Osteocyte (in vitro differentiated cells): ENCODE measurements around the gene DGLUCY. TPM values are rescaled to one million over a fixed set of nuclear protein-coding genes. Genes with fewer than 3 reads are reported as not detected.
"Not testable (repeated sequence)": the region's sequence is repeated elsewhere in the genome, so short reads cannot be mapped to it uniquely, and the experiment has no call there.

ENCODE experiments used
- DNase-seq: peaks from one replicate; pipeline ENCODE4 v3.0.0; 2021; ENCODE audit warnings: mixed read lengths; ENCODE audit not compliant: unreplicated experiment; ENCODE audit errors: extremely low spot score
- H3K27ac Mint-ChIP-seq: one replicate; pipeline ENCODE4 v1.8.0; 2021; ENCODE audit warnings: mild to moderate bottlenecking, mixed read lengths; ENCODE audit not compliant: unreplicated experiment
- H3K27me3 Mint-ChIP-seq: one replicate; pipeline ENCODE4 v1.8.0; 2021; ENCODE audit warnings: mixed read lengths; ENCODE audit not compliant: unreplicated experiment
- H3K36me3 Mint-ChIP-seq: one replicate; pipeline ENCODE4 v1.8.0; 2021; ENCODE audit warnings: mixed read lengths; ENCODE audit not compliant: unreplicated experiment
- H3K4me1 Mint-ChIP-seq: one replicate; pipeline ENCODE4 v1.8.0; 2021; ENCODE audit warnings: mixed read lengths; ENCODE audit not compliant: unreplicated experiment
- H3K4me3 Mint-ChIP-seq: one replicate; pipeline ENCODE4 v1.8.0; 2021; ENCODE audit warnings: mild to moderate bottlenecking, moderate library complexity, mixed read lengths; ENCODE audit not compliant: unreplicated experiment
- H3K9me3 Mint-ChIP-seq: one replicate; pipeline ENCODE4 v1.8.0; 2021; ENCODE audit warnings: mixed read lengths; ENCODE audit not compliant: unreplicated experiment
- total RNA-seq: library from RNA; stranded (reverse); gene quantifications from 2 replicates; pipeline ENCODE4 v1.2.1, GENCODE V29; 2021
- TF ChIP-seq, protein P1 (sequence below): fragments of 200-600 bp; sonication (generic); IDR thresholded peaks from 2 replicates; pipeline ENCODE4 v1.5.0; 2021; ENCODE audit warnings: antibody characterized with exemption, mild to moderate bottlenecking, moderate library complexity

Gene DGLUCY
- total RNA-seq, 1 donor from 2014 or later, result 20.4 TPM

DNA sequence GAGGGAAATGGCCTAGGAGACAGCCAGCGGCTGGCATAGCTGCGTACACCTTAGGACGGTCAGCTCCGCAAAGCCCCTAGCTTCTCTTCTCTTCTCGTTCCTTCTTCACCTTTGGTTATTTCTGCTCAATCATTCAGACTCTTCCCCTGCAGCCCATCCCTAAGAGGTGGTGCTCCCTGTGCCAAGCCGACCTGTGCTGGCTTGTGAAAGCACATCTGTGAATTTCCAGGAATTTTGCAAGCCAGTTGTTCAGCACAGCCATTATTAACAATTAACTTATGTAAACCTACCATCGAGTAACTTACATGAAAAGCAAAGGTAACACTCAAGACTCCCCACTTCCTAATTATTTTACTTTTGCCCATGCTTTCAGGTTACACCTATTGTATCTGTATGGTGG, 151.5 kb downstream of the DGLUCY start:
- H3K9me3 Mint-ChIP-seq, result no peaks in the 10 kb centered on the region
- peaks cover 20% of the 10 kb centered on the region for H3K27me3 Mint-ChIP-seq
- DNase-seq, result no peak
- TF ChIP-seq, protein P1, sequence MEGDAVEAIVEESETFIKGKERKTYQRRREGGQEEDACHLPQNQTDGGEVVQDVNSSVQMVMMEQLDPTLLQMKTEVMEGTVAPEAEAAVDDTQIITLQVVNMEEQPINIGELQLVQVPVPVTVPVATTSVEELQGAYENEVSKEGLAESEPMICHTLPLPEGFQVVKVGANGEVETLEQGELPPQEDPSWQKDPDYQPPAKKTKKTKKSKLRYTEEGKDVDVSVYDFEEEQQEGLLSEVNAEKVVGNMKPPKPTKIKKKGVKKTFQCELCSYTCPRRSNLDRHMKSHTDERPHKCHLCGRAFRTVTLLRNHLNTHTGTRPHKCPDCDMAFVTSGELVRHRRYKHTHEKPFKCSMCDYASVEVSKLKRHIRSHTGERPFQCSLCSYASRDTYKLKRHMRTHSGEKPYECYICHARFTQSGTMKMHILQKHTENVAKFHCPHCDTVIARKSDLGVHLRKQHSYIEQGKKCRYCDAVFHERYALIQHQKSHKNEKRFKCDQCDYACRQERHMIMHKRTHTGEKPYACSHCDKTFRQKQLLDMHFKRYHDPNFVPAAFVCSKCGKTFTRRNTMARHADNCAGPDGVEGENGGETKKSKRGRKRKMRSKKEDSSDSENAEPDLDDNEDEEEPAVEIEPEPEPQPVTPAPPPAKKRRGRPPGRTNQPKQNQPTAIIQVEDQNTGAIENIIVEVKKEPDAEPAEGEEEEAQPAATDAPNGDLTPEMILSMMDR, result no peak
- H3K4me3 Mint-ChIP-seq, result no peak overlapping the region
- H3K4me1 Mint-ChIP-seq, result peaks cover 10% of the 10 kb centered on the region
- no peak overlapping the region for H3K27ac Mint-ChIP-seq
- no peaks in the 10 kb centered on the region for H3K36me3 Mint-ChIP-seq

DNA sequence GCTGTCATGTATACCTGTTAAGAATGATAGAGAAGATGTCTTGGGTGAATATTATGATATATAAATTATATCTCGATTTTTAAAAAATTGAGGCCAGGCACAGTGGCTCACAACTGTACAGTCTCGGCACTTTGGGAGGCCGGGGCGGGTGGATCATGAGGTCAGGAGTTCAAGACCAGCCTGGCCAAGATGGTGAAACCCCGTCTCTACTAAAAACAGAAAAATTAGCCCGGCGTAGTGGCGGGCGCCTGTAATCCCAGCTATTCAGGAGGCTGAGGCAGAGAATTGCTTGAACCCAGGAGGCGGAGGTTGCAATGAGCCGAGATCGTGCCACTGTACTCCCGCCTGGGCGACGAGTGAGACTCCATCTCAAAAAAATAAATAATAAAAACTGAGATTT, 152.4 kb downstream of the DGLUCY start:
- H3K4me3 Mint-ChIP-seq, DNase-seq, H3K36me3 Mint-ChIP-seq, H3K4me1 Mint-ChIP-seq, H3K27ac Mint-ChIP-seq, H3K9me3 Mint-ChIP-seq: not testable (repeated sequence)
- peaks cover 20% of the 10 kb centered on the region for H3K27me3 Mint-ChIP-seq

DNA sequence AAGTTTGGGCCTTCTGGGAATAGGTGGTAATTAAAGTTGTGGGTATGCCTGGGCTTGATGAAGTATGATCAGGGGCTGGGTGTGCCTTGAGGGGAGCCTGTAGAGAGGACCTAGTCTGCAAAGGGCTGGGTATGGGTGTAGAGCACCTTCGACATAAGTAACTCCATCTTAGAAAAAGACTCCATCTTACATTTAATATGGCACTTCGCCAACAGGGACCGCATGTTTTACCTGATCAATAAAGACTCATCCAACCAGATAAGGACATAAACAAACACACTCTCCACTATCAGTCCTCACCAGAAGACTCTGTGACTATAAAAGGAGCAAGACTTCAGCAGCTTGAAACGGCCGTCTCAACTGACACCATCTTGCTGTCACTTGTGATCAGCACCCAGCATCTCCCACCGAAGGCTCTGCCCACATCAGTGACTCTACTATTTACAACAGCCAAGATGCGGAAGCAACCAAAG, 154.1 kb downstream of the DGLUCY start:
- Mint-ChIP-seq H3K4me3 (no peak overlapping the region), H3K27me3 (peaks cover 20% of the 10 kb centered on the region), H3K4me1 (peaks cover 10% of the 10 kb centered on the region), H3K27ac (no peak overlapping the region), H3K36me3 (no peaks in the 10 kb centered on the region), H3K9me3 (no peaks in the 10 kb centered on the region)
- TF ChIP-seq, protein P1, result no peak
- no peak for DNase-seq

DNA sequence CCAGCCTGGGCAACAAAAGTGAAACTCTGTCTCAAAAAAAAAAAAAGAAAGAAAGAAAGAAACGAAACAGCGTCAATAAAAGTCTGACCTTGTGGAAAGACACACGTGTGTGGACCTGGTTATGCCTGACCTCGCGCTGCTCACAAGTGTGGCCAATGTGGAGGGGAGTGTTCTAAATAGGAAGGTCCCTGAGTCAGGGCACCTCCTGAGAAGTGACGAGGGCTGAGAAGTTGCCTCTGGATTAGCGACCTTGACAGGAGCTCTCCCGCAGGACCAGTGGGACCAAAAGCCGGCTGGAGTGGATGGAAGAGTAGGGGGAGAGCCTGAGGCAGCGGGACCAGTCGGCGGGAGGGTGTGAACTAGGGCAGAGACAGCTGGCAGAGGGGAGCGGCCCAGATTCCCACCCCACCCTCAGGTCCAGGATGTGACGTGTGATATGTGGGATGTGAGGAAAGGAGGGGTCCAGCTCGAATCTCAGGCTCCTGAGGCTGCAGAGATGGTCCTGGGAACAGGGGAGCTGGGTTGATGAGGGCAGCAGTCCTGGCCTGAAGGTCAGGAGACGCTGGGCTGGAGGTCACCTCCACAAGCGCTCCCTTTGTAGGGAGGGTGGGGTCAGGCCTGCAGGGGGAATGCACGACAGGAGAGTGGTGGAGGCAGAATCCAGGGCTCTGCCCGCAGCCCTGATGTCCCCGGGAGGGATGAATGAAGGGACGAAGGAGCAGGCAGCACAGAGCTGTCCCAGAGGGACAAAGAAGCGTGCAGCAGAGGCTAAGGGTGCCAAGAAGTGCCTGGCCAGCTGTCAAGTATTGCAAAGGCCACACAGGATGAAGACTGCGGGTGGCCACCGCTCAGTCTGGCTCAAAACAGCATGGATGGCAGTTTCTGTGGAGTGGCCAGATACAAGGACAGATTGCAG, 155.5 kb downstream of the DGLUCY start:
- Mint-ChIP-seq H3K27ac (no peak overlapping the region), H3K4me1 (peaks cover 7% of the 10 kb centered on the region), H3K4me3 (no peak overlapping the region), H3K9me3 (no peaks in the 10 kb centered on the region), H3K36me3 (no peaks in the 10 kb centered on the region), H3K27me3 (peaks cover 9% of the 10 kb centered on the region)
- no peak for DNase-seq
- TF ChIP-seq, protein P1, result no peak

DNA sequence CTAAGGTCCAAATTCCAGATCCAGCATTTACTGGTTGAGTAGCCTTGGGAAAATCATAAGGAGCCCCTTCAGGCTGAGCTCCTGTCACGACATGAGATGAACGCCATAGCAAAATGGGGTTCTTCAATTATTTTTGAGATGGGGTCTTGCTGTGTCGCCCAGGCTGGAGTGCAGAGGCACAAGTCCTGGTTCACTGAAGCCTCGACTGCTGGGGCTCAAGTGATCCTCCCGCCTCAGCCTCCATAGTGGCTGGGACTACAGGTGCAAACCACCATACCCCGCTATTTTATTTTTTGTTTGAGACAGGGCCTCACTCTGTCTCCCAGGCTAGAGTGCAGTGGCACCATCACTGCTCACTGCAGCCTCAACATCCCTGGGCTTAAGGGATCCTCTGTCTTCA, 156.3 kb downstream of the DGLUCY start:
- H3K27me3 Mint-ChIP-seq, result peaks cover 6% of the 10 kb centered on the region
- TF ChIP-seq, protein P1, result no peak
- no peak for DNase-seq
- no peak overlapping the region for H3K4me3 Mint-ChIP-seq
- peaks cover 3% of the 10 kb centered on the region for H3K4me1 Mint-ChIP-seq
- H3K27ac Mint-ChIP-seq, result no peak overlapping the region
- H3K36me3 Mint-ChIP-seq, result no peaks in the 10 kb centered on the region
- H3K9me3 Mint-ChIP-seq, result no peaks in the 10 kb centered on the region
